ENCODE results near the gene FASLG.

GRCh38 chr1:172680244-172680643 is 21.3 kb downstream of the FASLG start:
- TF ChIP-seq POLR2AphosphoS5 (IDR thresholded peaks at IDR 0.05; ENCODE audit: low read depth): no peak
- TF ChIP-seq CTCF (IDR thresholded peaks at IDR 0.05; ENCODE audit: insufficient read depth, low read length): no peak
